ENCODE results near the gene ELOVL5.
"Not testable (repeated sequence)": the region's sequence is repeated elsewhere in the genome, so short reads cannot be mapped to it uniquely, and the experiment has no call there.

ELOVL5 gene

DNA sequence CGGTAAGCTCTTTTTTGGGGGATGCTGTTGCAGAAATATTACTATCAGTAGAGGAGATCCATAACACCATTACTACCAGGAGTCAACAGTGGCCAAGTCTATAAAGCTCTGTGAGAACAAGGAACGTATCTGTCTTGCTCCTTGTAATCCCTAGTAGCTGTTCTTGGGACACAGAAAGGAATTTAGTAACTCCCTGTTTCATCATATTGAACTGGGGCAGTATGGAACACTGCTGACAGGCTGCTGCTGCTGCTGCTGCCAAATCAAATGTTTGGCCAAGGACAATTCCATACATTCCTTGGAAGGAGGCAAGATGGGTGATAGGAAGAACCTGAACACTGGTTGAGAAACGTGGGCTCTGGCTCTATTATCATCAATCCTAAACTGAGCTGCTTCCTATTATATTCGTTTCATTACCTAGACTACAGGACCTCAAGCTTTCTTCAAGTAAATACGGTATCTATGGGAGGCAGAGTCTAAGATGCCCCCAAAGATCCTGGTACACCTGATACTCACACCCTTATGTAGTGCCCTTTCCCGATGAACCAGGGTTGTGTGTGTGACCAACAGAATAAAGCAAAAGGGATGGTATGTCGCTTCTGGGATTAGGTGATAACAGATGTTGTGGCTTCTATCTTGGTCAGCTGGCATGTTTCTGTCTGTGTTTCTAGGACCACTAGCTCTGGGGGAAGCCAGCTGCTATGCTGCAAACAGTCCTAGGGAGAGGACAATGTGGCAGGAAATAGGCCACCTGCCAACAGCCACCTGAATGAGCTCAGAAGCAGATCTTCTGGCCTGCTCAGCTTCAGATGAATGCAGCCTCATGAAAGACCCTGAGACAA is 39.5 kb downstream of the ELOVL5 start:
- DNase-seq (ENCODE audit: low spot score), result no peak
- TF ChIP-seq, protein P1, sequence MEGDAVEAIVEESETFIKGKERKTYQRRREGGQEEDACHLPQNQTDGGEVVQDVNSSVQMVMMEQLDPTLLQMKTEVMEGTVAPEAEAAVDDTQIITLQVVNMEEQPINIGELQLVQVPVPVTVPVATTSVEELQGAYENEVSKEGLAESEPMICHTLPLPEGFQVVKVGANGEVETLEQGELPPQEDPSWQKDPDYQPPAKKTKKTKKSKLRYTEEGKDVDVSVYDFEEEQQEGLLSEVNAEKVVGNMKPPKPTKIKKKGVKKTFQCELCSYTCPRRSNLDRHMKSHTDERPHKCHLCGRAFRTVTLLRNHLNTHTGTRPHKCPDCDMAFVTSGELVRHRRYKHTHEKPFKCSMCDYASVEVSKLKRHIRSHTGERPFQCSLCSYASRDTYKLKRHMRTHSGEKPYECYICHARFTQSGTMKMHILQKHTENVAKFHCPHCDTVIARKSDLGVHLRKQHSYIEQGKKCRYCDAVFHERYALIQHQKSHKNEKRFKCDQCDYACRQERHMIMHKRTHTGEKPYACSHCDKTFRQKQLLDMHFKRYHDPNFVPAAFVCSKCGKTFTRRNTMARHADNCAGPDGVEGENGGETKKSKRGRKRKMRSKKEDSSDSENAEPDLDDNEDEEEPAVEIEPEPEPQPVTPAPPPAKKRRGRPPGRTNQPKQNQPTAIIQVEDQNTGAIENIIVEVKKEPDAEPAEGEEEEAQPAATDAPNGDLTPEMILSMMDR (conservative IDR thresholded peaks at IDR 0.05; ENCODE audit: low read depth), result no peak
- peak overlapping the region; percentile 71 for H3K27ac ChIP-seq
- CTCF ChIA-PET, result interaction anchor here (0.9 kb wide), 1 partner anchor 19 kb away, joined by 3 read pairs; no protein-coding TSS in a partner anchor
- POLR2A ChIA-PET (ENCODE audit: low non-redundant PET), result no interaction called here

DNA sequence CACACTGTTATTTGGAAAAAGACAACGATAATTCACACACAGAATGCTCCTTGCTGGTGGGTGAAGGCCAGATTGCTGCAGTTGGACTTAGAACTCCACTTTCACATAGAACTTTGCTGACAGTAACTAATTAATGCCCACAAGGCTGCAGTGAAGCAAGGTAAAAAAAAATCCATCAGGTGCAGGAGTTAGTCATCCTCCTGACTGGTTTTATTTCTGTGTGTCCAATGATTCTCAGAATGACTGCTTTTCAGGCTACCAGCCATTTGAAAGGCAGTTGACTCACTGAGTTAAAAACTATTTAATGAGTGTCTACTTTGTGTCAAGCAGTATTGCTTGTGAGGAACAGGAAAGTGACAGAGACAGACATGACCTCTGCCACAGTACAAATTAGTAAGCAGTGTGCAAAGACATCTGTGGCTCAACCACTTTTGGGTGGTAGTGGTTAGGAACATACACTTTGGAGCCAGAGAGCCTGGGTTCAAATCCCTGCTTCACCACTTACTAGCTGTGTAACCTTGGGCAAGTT is 41.9 kb downstream of the ELOVL5 start:
- H3K27ac ChIP-seq, result no peak overlapping the region
- ChIA-PET POLR2A (ENCODE audit: low non-redundant PET) (no interaction called here), CTCF (interaction anchor here (0.6 to 0.8 kb wide), 2 partner anchors 16 to 203 kb away, joined by 3 to 6 read pairs; no protein-coding TSS in a partner anchor)
- peak; percentile 54 for DNase-seq (ENCODE audit: low spot score)
- TF ChIP-seq, protein P1 (conservative IDR thresholded peaks at IDR 0.05; ENCODE audit: low read depth), result no peak

DNA sequence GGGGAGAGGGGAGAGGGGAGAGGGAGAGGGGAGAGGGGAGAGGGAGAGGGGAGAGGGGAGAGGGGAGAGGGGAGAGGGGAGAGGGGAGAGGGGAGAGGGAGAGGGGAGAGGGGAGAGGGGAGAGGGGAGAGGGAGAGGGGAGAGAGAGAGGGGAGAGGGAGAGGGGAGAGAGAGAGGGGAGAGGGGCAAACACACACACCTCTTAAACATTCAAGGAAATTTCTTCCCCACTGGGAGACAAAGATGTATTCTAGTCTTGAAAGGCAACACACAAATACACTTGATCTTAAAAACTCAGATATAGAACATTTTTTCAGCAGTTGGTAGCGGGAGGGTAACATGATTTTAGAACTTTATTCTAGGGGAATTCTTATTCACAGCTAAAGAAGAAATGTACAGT is 42.5 kb downstream of the ELOVL5 start:
- DNase-seq (ENCODE audit: low spot score); POLR2A ChIA-PET (ENCODE audit: low non-redundant PET); H3K27ac ChIP-seq: not testable (repeated sequence)
- CTCF ChIA-PET, result interaction anchor here (0.6 to 0.8 kb wide), 2 partner anchors 17 to 202 kb away, joined by 3 to 6 read pairs; no protein-coding TSS in a partner anchor

DNA sequence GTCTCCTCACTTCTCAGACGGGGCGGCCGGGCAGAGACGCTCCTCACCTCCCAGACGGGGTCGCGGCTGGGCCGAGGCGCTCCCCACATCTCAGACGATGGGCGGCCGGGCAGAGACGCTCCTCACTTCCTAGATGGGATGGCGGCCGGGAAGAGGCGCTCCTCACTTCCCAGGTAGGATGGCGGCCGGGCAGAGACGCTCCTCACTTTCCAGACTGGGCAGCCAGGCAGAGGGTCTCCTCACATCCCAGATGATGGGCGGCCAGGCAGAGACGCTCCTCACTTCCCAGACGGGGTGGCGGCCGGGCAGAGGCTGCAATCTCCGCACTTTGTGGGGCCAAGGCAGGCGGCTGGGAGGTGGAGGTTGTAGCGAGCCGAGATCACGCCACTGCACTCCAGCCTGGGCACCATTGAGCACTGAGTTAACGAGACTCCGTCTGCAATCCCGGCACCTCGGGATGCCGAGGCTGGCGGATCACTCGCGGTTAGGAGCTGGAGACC is 43.2 kb downstream of the ELOVL5 start:
- POLR2A ChIA-PET (ENCODE audit: low non-redundant PET), result not testable (repeated sequence)

DNA sequence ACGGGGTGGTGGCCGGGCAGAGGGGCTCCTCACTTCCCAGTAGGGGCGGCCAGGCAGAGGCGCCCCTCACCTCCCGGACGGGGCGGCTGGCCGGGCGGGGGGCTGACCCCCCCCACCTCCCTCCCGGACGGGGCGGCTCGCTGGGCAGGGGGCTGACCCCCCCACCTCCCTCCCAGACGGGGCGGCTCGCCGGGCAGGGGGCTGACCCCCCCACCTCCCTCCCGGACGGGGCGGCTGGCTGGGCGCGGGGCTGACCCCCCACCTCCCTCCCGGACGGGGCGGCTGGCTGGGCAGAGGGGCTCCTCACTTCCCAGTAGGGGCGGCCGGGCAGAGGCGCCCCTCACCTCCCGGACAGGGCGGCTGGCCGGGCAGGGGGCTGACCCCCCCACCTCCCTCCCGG is 43.8 kb downstream of the ELOVL5 start:
- DNase-seq (ENCODE audit: low spot score); H3K27ac ChIP-seq; CTCF ChIA-PET; POLR2A ChIA-PET (ENCODE audit: low non-redundant PET): not testable (repeated sequence)

More for the DNA sequence above, 43.2 kb downstream of the ELOVL5 start:
- CTCF ChIA-PET; H3K27ac ChIP-seq; DNase-seq (ENCODE audit: low spot score): not testable (repeated sequence)

DNA sequence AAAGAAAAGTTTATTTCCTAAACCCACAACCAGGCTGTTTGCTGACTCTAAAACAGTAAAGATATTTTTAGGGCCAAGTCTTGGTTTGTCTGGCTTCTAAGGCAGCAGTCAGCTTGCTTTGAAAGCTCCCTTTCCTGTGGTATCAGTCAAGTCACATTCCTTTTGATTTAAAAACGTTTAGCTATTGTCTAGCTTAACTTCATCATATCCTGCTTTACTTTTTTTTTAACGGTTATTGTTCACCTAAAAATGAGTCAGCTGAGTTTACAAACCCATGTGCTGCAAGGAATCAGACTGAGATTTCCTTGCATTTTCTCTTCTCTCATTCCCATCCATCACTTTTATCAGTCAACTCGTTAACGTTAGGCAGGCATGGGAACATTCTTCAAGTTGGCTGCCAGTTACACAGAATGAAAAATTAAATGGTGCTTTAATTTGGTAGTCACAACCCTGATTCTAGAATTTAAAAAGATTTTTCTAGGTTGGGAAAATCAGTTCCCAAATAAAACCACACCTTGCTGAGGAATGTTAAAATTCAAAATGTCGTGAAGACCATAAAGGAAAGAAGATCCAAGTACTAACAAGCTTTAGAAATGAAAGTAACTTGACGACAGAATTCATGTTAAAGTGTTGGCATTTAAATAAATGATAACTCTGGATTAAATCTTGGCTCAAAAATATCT is 45.9 kb downstream of the ELOVL5 start:
- TF ChIP-seq, protein P1 (conservative IDR thresholded peaks at IDR 0.05; ENCODE audit: low read depth), result no peak
- no peak overlapping the region for H3K27ac ChIP-seq
- CTCF ChIA-PET, result interaction anchor here (0.7 kb wide), 1 partner anchor 114 kb away, joined by 3 read pairs; no protein-coding TSS in a partner anchor
- DNase-seq (ENCODE audit: low spot score), result peak; percentile 80
- POLR2A ChIA-PET (ENCODE audit: low non-redundant PET), result interaction anchor here (0.6 kb wide), 1 partner anchor 465 kb away, joined by 3 read pairs; no protein-coding TSS in a partner anchor

DNA sequence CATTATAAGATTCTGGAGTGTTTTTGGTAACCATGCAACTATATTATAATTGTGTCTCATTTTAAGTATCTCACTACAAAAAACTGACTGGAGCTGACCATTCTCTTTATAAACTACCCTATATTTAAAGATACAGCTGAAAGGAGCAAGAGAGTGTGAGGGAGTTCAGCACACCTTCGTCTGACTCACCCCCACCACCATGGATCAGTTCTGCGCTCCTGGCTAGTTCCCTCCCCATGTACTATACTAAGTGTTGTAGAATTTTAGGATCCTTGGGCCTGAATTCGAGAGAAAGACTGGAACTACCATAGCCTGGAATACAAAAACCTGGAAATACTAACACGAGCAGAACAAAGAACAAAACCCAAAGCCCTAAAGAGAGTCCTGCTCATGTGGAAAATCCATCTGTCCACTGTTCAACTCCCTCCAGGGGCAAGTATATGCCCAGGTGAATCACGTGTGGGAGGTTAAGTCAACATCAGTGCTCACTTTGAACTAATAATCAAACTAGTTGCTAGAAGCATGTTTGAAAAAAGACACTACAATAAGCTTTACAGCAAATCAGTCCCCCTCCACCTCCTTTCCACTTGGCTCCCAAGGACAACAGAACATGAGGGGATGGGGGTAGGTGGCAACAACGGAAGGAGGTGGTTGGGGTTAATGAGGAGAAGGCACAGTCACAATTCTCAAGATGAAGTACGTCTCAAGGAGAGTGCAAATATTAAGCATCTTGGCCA is 46.8 kb downstream of the ELOVL5 start:
- CTCF ChIA-PET, result interaction anchor here (0.7 kb wide), 2 partner anchors 46 to 114 kb away, joined by 3 read pairs; no protein-coding TSS in a partner anchor
- TF ChIP-seq, protein P1 (conservative IDR thresholded peaks at IDR 0.05; ENCODE audit: low read depth), result no peak
- peak overlapping the region; percentile 29; the same call in 1 of the 2 replicates for H3K27ac ChIP-seq
- POLR2A ChIA-PET (ENCODE audit: low non-redundant PET), result no interaction called here
- DNase-seq (ENCODE audit: low spot score), result no peak

All from RWPE1 (cell line).